ENCODE data around the gene PSMB2.

The PSMB2 gene

GRCh38 chr1:35571263-35571662 lies 70.1 kb downstream of the PSMB2 start:
- peaks cover 0 to 26% (median 7%) of the 10 kb centered on the region in 4 experiments for H3K36me3 ChIP-seq (ENCODE audit: control insufficient read depth in 4 of 4, insufficient read depth in 4 of 4, low read length in 3 of 4)
- ChIA-PET POLR2A (no interaction called here), CTCF (interaction anchor here (0.6 to 5.6 kb wide), 8 partner anchors 11 to 893 kb away, joined by 3 to 43 read pairs (median 3); partner anchors contain the start of gene MRPS15)
- peaks cover 0 to 6% (median 0%) of the 10 kb centered on the region in 5 experiments for H3K27me3 ChIP-seq (replicated peaks in 2 of 5; ENCODE audit: control insufficient read depth in 4 of 5, insufficient read depth in 5 of 5, low read length in 4 of 5)
- no peak overlapping the region for H3K27ac ChIP-seq (ENCODE audit: insufficient read depth in 1 of 2, low read depth in 1 of 2, low read length in 2 of 2, poor library complexity in 1 of 2, severe bottlenecking in 2 of 2)
- no peak overlapping the region for H3K4me3 ChIP-seq (ENCODE audit: control insufficient read depth in 1 of 7, extremely low read depth in 1 of 7, insufficient read depth in 4 of 7, low read depth in 2 of 7, low read length in 6 of 7)
- H3K4me1 ChIP-seq (ENCODE audit: control extremely low read depth in 1 of 4, control insufficient read depth in 4 of 4, insufficient read depth in 4 of 4, low read length in 3 of 4), result peaks cover 3 to 28% (median 23%) of the 10 kb centered on the region in 4 experiments
- WGBS (ENCODE audit: insufficient coverage), result 96% methylated on average over 5 of the region's 8 CpGs
- H3K9me3 ChIP-seq (ENCODE audit: control extremely low read depth in 1 of 5, control insufficient read depth in 4 of 5, insufficient read depth in 2 of 5, low read depth in 1 of 5, low read length in 4 of 5), result no peaks in the 10 kb centered on the region
- no peak for DNase-seq

DNA sequence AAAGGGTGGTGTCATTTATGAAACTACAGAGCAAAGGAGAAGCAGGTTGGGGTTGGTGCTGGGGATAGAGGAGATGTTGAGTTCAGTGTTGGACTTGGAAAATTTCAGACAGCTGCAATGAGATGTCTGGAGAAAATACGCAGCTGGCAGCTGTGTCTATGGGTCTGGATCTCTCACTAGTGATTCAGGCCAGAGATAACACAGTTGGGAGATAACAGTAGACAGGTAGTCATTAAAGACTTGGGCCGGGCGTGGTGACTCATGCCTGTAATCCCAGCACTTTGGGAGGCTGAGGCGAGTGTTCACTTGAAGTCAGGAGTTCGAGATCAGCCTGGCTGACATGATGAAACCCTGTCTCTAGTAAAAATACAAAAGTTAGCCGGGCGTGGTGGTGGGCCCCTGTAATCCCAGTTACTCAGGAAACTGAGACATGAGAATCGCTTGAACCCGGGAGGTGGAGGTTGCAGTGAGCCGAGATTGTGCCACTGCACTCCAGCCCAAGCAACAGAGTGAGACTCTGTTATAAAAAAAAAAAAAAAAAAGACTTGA lies 70.7 kb downstream of the PSMB2 start:
- H3K27me3 ChIP-seq (replicated peaks in 2 of 5; ENCODE audit: control insufficient read depth in 4 of 5, insufficient read depth in 5 of 5, low read length in 4 of 5), result peaks cover 0 to 6% (median 0%) of the 10 kb centered on the region in 5 experiments
- ChIA-PET POLR2A (no interaction called here), CTCF (interaction anchor here (0.6 to 5.6 kb wide), 9 partner anchors 69 to 205 kb away, joined by 3 to 43 read pairs (median 3); no protein-coding TSS in a partner anchor)
- no peak for DNase-seq
- peaks cover 0 to 31% (median 9%) of the 10 kb centered on the region in 4 experiments for H3K36me3 ChIP-seq (ENCODE audit: control insufficient read depth in 4 of 4, insufficient read depth in 4 of 4, low read length in 3 of 4)
- no peak overlapping the region for H3K27ac ChIP-seq (ENCODE audit: insufficient read depth in 1 of 2, low read depth in 1 of 2, low read length in 2 of 2, poor library complexity in 1 of 2, severe bottlenecking in 2 of 2)
- H3K4me1 ChIP-seq (ENCODE audit: control extremely low read depth in 1 of 4, control insufficient read depth in 4 of 4, insufficient read depth in 4 of 4, low read length in 3 of 4), result peaks cover 3 to 22% (median 17%) of the 10 kb centered on the region in 4 experiments
- H3K9me3 ChIP-seq (ENCODE audit: control extremely low read depth in 1 of 5, control insufficient read depth in 4 of 5, insufficient read depth in 2 of 5, low read depth in 1 of 5, low read length in 4 of 5), result no peaks in the 10 kb centered on the region
- no peak overlapping the region for H3K4me3 ChIP-seq (ENCODE audit: control insufficient read depth in 1 of 7, extremely low read depth in 1 of 7, insufficient read depth in 4 of 7, low read depth in 2 of 7, low read length in 6 of 7)
- WGBS (ENCODE audit: insufficient coverage), result 98% methylated on average over 8 of the region's 10 CpGs

- Histone ChIP-seq H3K4me1 (ENCODE audit: control extremely low read depth in 1 of 4, control insufficient read depth in 4 of 4, insufficient read depth in 4 of 4, low read length in 3 of 4) (peaks cover 0 to 14% (median 10%) of the 10 kb centered on the region in 4 experiments), H3K9me3 (ENCODE audit: control extremely low read depth in 1 of 5, control insufficient read depth in 4 of 5, insufficient read depth in 2 of 5, low read depth in 1 of 5, low read length in 4 of 5) (no peaks in the 10 kb centered on the region), H3K4me3 (ENCODE audit: control insufficient read depth in 1 of 7, extremely low read depth in 1 of 7, insufficient read depth in 4 of 7, low read depth in 2 of 7, low read length in 6 of 7) (no peak overlapping the region), H3K36me3 (ENCODE audit: control insufficient read depth in 4 of 4, insufficient read depth in 4 of 4, low read length in 3 of 4) (peaks cover 0 to 36% (median 9%) of the 10 kb centered on the region in 4 experiments), H3K27ac (ENCODE audit: insufficient read depth in 1 of 2, low read depth in 1 of 2, low read length in 2 of 2, poor library complexity in 1 of 2, severe bottlenecking in 2 of 2) (no peak overlapping the region), H3K27me3 (replicated peaks in 2 of 5; ENCODE audit: control insufficient read depth in 4 of 5, insufficient read depth in 5 of 5, low read length in 4 of 5) (peaks cover 0 to 6% (median 0%) of the 10 kb centered on the region in 5 experiments)
- DNase-seq, result no peak
- POLR2A ChIA-PET, result no interaction called here
- WGBS (ENCODE audit: insufficient coverage), result 100% methylated on average over 1 of the region's 1 CpG
- CTCF ChIA-PET, result interaction anchor here (0.8 to 5.6 kb wide), 7 partner anchors 70 to 199 kb away, joined by 3 to 43 read pairs (median 3); no protein-coding TSS in a partner anchor
These were observed 71.4 kb downstream of the PSMB2 start for GRCh38 chr1:35569936-35570335.

GRCh38 chr1:35568975-35569395 lies 72.3 kb downstream of the PSMB2 start:
- POLR2A ChIA-PET, result no interaction called here
- H3K4me3 ChIP-seq (ENCODE audit: control insufficient read depth in 1 of 7, extremely low read depth in 1 of 7, insufficient read depth in 4 of 7, low read depth in 2 of 7, low read length in 6 of 7), result no peak overlapping the region
- peaks cover 0 to 11% (median 7%) of the 10 kb centered on the region in 4 experiments for H3K4me1 ChIP-seq (ENCODE audit: control extremely low read depth in 1 of 4, control insufficient read depth in 4 of 4, insufficient read depth in 4 of 4, low read length in 3 of 4)
- H3K36me3 ChIP-seq (ENCODE audit: control insufficient read depth in 4 of 4, insufficient read depth in 4 of 4, low read length in 3 of 4), result peaks cover 0 to 45% (median 9%) of the 10 kb centered on the region in 4 experiments
- H3K27ac ChIP-seq (ENCODE audit: insufficient read depth in 1 of 2, low read depth in 1 of 2, low read length in 2 of 2, poor library complexity in 1 of 2, severe bottlenecking in 2 of 2), result no peak overlapping the region
- H3K27me3 ChIP-seq (replicated peaks in 2 of 5; ENCODE audit: control insufficient read depth in 4 of 5, insufficient read depth in 5 of 5, low read length in 4 of 5), result peaks cover 0 to 6% (median 0%) of the 10 kb centered on the region in 5 experiments
- 33% methylated on average over 4 of the region's 4 CpGs for WGBS (ENCODE audit: insufficient coverage)
- peak; percentile 62 to 80 (median 70) for DNase-seq
- no peaks in the 10 kb centered on the region for H3K9me3 ChIP-seq (ENCODE audit: control extremely low read depth in 1 of 5, control insufficient read depth in 4 of 5, insufficient read depth in 2 of 5, low read depth in 1 of 5, low read length in 4 of 5)
- CTCF ChIA-PET, result interaction anchor here (0.8 to 5.9 kb wide), 25 partner anchors 9 to 226 kb away, joined by 3 to 97 read pairs (median 5); partner anchors contain the start of genes C1orf216, CLSPN and KIAA0319L

GRCh38 chr1:35567947-35568558 lies 73.3 kb downstream of the PSMB2 start:
- Histone ChIP-seq H3K4me1 (ENCODE audit: control extremely low read depth in 1 of 4, control insufficient read depth in 4 of 4, insufficient read depth in 4 of 4, low read length in 3 of 4) (peaks cover 0 to 13% (median 11%) of the 10 kb centered on the region in 4 experiments), H3K27ac (ENCODE audit: insufficient read depth in 1 of 2, low read depth in 1 of 2, low read length in 2 of 2, poor library complexity in 1 of 2, severe bottlenecking in 2 of 2) (no peak overlapping the region), H3K9me3 (ENCODE audit: control extremely low read depth in 1 of 5, control insufficient read depth in 4 of 5, insufficient read depth in 2 of 5, low read depth in 1 of 5, low read length in 4 of 5) (no peaks in the 10 kb centered on the region), H3K27me3 (replicated peaks in 2 of 5; ENCODE audit: control insufficient read depth in 4 of 5, insufficient read depth in 5 of 5, low read length in 4 of 5) (no peaks in the 10 kb centered on the region), H3K4me3 (ENCODE audit: control insufficient read depth in 1 of 7, extremely low read depth in 1 of 7, insufficient read depth in 4 of 7, low read depth in 2 of 7, low read length in 6 of 7) (no peak overlapping the region), H3K36me3 (ENCODE audit: control insufficient read depth in 4 of 4, insufficient read depth in 4 of 4, low read length in 3 of 4) (peaks cover 0 to 53% (median 10%) of the 10 kb centered on the region in 4 experiments)
- ChIA-PET POLR2A (no interaction called here), CTCF (interaction anchor here (0.8 to 5.9 kb wide), 22 partner anchors 8 to 227 kb away, joined by 3 to 97 read pairs (median 6); partner anchors contain the start of genes C1orf216 and KIAA0319L)
- 94% methylated on average over 9 of the region's 9 CpGs for WGBS (ENCODE audit: insufficient coverage)
- DNase-seq, result no peak

DNA sequence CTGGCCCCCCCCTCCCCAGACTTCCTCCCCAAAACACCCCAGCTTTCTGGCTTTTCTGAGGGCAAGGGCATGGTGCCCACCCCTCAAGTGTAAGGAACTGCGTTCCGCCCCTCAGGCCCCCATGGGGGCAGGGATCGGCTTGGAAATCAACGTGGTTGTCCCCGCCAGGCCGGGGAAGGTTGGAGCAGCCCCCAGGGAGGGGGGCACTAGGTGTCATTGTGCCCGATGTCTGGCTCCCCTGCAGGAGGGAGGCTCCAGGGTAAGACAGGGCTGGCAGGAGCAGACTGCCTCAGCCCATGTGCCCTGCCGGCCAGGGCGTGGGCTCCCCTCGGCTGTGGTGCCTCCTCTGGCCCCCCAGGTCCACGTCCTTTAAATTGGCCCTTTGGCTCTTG lies 75.6 kb downstream of the PSMB2 start:
- Histone ChIP-seq H3K36me3 (ENCODE audit: control insufficient read depth in 4 of 4, insufficient read depth in 4 of 4, low read length in 3 of 4) (peaks cover 0 to 68% (median 18%) of the 10 kb centered on the region in 4 experiments), H3K27ac (ENCODE audit: insufficient read depth in 1 of 2, low read depth in 1 of 2, low read length in 2 of 2, poor library complexity in 1 of 2, severe bottlenecking in 2 of 2) (no peak overlapping the region), H3K27me3 (replicated peaks in 2 of 5; ENCODE audit: control insufficient read depth in 4 of 5, insufficient read depth in 5 of 5, low read length in 4 of 5) (no peaks in the 10 kb centered on the region), H3K9me3 (ENCODE audit: control extremely low read depth in 1 of 5, control insufficient read depth in 4 of 5, insufficient read depth in 2 of 5, low read depth in 1 of 5, low read length in 4 of 5) (no peaks in the 10 kb centered on the region), H3K4me3 (ENCODE audit: control insufficient read depth in 1 of 7, extremely low read depth in 1 of 7, insufficient read depth in 4 of 7, low read depth in 2 of 7, low read length in 6 of 7) (no peak overlapping the region), H3K4me1 (ENCODE audit: control extremely low read depth in 1 of 4, control insufficient read depth in 4 of 4, insufficient read depth in 4 of 4, low read length in 3 of 4) (peaks cover 0 to 22% (median 10%) of the 10 kb centered on the region in 4 experiments)
- 99% methylated on average over 11 of the region's 11 CpGs for WGBS (ENCODE audit: insufficient coverage)
- ChIA-PET CTCF (interaction anchor here (0.7 to 5.9 kb wide), 8 partner anchors 12 to 207 kb away, joined by 3 to 97 read pairs (median 6); partner anchors contain the start of gene C1orf216), POLR2A (interaction anchor here (0.5 kb wide), 1 partner anchor 29 kb away, joined by 3 read pairs; no protein-coding TSS in a partner anchor)
- DNase-seq, result no peak

Measured in common myeloid progenitor, CD34-positive (primary cell).